HG03196 (cell line): Measurements from ENCODE around the gene DRAXIN.

Source experiments
- ATAC-seq: cut with Tn5 transposase; IDR thresholded peaks from one replicate; pipeline ENCODE4 v1.9.1; 2021; ENCODE audit not compliant: unreplicated experiment

The DRAXIN gene

GRCh38 chr1:11757047-11757446 lies 65.5 kb downstream of the DRAXIN start:
- ATAC-seq = no peak

- no peak for ATAC-seq
These were observed 68.3 kb downstream of the DRAXIN start for GRCh38 chr1:11759791-11760190.

GRCh38 chr1:11761285-11761684 lies 69.8 kb downstream of the DRAXIN start:
- ATAC-seq = no peak

GRCh38 chr1:11761988-11762406 lies 70.5 kb downstream of the DRAXIN start, which contains the start of gene C1orf167:
Gene C1orf167, plus strand, starts transcription at chr1:11762193. Its CDS starts 2,208 bp downstream, at chr1:11764401.
- no peak for ATAC-seq

GRCh38 chr1:11764115-11764514 lies 72.6 kb downstream of the DRAXIN start:
- no peak for ATAC-seq

- no peak for ATAC-seq
These were observed 73.0 kb downstream of the DRAXIN start for GRCh38 chr1:11764519-11764918.

- ATAC-seq = no peak
These were observed 74.3 kb downstream of the DRAXIN start for GRCh38 chr1:11765661-11766428.

- no peak for ATAC-seq
These were observed 74.9 kb downstream of the DRAXIN start for GRCh38 chr1:11766429-11766776.

- ATAC-seq = no peak
These were observed 76.6 kb downstream of the DRAXIN start for GRCh38 chr1:11767922-11768704.

- no peak for ATAC-seq
These were observed 77.3 kb downstream of the DRAXIN start for GRCh38 chr1:11768821-11769220.

GRCh38 chr1:11769274-11769673 lies 77.8 kb downstream of the DRAXIN start:
- no peak for ATAC-seq

GRCh38 chr1:11770011-11770410 lies 78.5 kb downstream of the DRAXIN start:
- no peak for ATAC-seq

- ATAC-seq = no peak
These were observed 80.1 kb downstream of the DRAXIN start for GRCh38 chr1:11771481-11772043.

GRCh38 chr1:11772458-11772857 lies 80.9 kb downstream of the DRAXIN start:
- no peak for ATAC-seq

GRCh38 chr1:11774753-11775152 lies 83.2 kb downstream of the DRAXIN start:
- no peak for ATAC-seq
